Prostate gland (tissue), 2 donors: ENCODE measurements around the gene RBFOX2. TPM values are rescaled to one million over a fixed set of nuclear protein-coding genes. Genes with fewer than 3 reads are reported as not detected.

Experiments
- DNase-seq: peaks from one replicate; pipeline ENCODE4 v3.0.0-alpha.2; 2019; ENCODE audit warnings: low spot score
- H3K27ac ChIP-seq, 2 donors: fragments of 200-600 bp; sonication (generic); 2 replicates each; pipeline ENCODE4 v1.5.1; 2017 to 2019
- H3K27me3 ChIP-seq: fragments of 200-600 bp; sonication (generic); replicated peaks from 2 replicates; pipeline ENCODE4 v1.5.1; 2019; ENCODE audit not compliant: insufficient read depth
- H3K36me3 ChIP-seq, 2 donors: fragments of 200-600 bp; sonication (generic); 1 replicate in 1 of 2; 2 replicates in 1 of 2; pipeline versions ENCODE4 v1.5.1 to v1.8.1; 2017 to 2019
- H3K4me1 ChIP-seq: fragments of 200-600 bp; sonication (generic); replicated peaks from 2 replicates; pipeline ENCODE4 v1.5.1; 2019
- H3K4me3 ChIP-seq, 2 donors: fragments of 200-600 bp; sonication (generic); 2 replicates each; pipeline ENCODE4 v1.5.1; 2017 to 2019
- H3K9me3 ChIP-seq: fragments of 200-600 bp; sonication (generic); 2 replicates; pipeline ENCODE4 v1.5.1; 2017
- POLR2A ChIP-seq: fragments of 450-650 bp; IDR thresholded peaks from one replicate; pipeline ENCODE4 v1.6.1; 2016; ENCODE audit warnings: antibody characterized with exemption, mild to moderate bottlenecking
- POLR2AphosphoS5 ChIP-seq: sonication (generic); formaldehyde crosslinking; IDR thresholded peaks from one replicate; pipeline ENCODE4 v1.6.1; 2017; ENCODE audit warnings: antibody characterized with exemption
- WGBS: methylation state at CpG from one replicate; pipeline ENCODE4 v1.1.5; 2018; 5-methylcytosine and 5-hydroxymethylcytosine counted together
- intact Hi-C: fragments of 100-400 bp; cut with DNase I; formaldehyde crosslinking; loops from one replicate; pipeline ENCODE4 v1.14.2; 2022
- total RNA-seq, 2 donors: library from RNA; depleted of rRNA; stranded (reverse); fragments of >200 nt; gene quantifications; one replicate each; pipeline ENCODE4 v1.1.0, GENCODE V29; 2016
- TF ChIP-seq, protein P1 (sequence below), 4 experiments: fragments of 200-600 bp in 2 of 4; fragments of 450-650 bp in 2 of 4; sonication (generic) in 2 of 4; IDR thresholded peaks; 1 replicate in 3 of 4; 2 replicates in 1 of 4; pipeline ENCODE4 v1.5.1; 2016 to 2019; ENCODE audit warnings: antibody characterized with exemption in 4 of 4, mild to moderate bottlenecking in 2 of 4, moderate library complexity in 2 of 4

The RBFOX2 gene
- total RNA-seq, 2 donors from 2014 or later: 59.8 to 79.4 TPM

DNA sequence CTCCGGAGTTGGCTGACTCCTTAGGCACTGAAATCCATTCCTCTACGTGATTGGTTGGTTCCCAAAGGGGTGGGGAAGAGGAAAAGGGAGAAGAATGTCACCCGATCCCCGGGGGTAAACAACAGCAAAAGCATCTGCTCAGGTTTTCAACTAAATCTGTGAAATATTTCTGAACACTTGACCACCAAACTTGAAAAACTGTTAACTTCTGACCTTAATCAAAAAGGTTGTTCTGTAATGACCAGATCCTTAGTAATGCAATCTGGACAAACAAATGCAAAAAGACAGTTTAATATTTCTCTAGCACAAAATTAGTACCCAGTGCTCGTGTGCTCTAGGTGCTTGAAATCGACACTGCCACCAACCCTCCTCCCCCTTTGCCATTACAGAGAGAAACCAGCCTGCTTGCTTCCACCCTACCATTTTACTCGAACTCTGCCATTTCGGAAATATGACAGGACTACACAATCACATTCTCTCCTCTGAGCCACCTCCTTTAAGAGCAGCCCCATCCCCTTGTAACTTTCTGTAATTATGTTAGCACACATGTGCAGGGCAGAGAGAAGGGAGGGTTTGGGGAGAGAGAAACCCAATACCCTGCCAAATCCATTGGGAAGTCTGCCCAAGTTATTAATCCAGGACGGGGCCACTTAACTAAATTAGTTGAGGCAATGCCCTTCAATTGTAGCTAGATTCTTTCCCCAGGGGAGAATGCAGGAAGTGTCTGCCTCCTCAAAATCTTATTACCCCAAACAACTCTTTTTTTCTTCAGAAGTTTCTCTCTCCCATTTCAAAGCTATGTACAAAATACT, 113.8 kb downstream of the RBFOX2 start:
- peak; percentile 86 for DNase-seq
- no peaks in the 10 kb centered on the region for H3K36me3 ChIP-seq
- peak; percentile 83 for TF ChIP-seq POLR2AphosphoS5
- TF ChIP-seq POLR2A: no peak
- TF ChIP-seq, protein P1, sequence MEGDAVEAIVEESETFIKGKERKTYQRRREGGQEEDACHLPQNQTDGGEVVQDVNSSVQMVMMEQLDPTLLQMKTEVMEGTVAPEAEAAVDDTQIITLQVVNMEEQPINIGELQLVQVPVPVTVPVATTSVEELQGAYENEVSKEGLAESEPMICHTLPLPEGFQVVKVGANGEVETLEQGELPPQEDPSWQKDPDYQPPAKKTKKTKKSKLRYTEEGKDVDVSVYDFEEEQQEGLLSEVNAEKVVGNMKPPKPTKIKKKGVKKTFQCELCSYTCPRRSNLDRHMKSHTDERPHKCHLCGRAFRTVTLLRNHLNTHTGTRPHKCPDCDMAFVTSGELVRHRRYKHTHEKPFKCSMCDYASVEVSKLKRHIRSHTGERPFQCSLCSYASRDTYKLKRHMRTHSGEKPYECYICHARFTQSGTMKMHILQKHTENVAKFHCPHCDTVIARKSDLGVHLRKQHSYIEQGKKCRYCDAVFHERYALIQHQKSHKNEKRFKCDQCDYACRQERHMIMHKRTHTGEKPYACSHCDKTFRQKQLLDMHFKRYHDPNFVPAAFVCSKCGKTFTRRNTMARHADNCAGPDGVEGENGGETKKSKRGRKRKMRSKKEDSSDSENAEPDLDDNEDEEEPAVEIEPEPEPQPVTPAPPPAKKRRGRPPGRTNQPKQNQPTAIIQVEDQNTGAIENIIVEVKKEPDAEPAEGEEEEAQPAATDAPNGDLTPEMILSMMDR (IDR thresholded peaks at IDR 0.05): no peak
- peak overlapping the region; percentile 79 to 82 for H3K27ac ChIP-seq
- H3K9me3 ChIP-seq: no peaks in the 10 kb centered on the region
- WGBS: 2% methylated on average over 9 of the region's 9 CpGs
- peak overlapping the region; percentile 23 to 32 for H3K4me3 ChIP-seq
- no peaks in the 10 kb centered on the region for H3K27me3 ChIP-seq
- H3K4me1 ChIP-seq: peaks cover 17% of the 10 kb centered on the region
- intact Hi-C loops: loop anchor here (5.0 kb wide), 1 partner anchor 73 kb away; no protein-coding TSS in a partner anchor

DNA sequence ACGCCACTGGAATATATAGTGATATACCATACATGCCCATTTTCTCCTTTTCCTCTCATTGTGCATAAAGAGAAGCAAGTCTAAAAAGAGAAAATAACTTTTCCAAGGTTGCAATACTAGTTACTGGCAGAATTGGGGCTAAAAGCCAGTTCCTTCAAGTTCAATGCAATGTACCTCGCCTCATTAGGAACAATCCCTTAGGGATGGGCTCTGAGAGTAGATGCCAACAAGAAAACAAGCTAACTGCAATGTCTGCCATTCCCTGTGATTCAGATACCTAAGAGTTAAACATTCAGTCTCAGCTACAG, 114.3 kb downstream of the RBFOX2 start:
- no peaks in the 10 kb centered on the region for H3K9me3 ChIP-seq
- H3K4me3 ChIP-seq: peak overlapping the region; percentile 23 to 32
- no peaks in the 10 kb centered on the region for H3K36me3 ChIP-seq
- DNase-seq: no peak
- no peaks in the 10 kb centered on the region for H3K27me3 ChIP-seq
- H3K27ac ChIP-seq: peak overlapping the region; percentile 79 to 82
- H3K4me1 ChIP-seq: peaks cover 17% of the 10 kb centered on the region
- intact Hi-C loops: no loop called here
- TF ChIP-seq, protein P1 (IDR thresholded peaks at IDR 0.05): no peak
- TF ChIP-seq POLR2AphosphoS5: no peak
- TF ChIP-seq POLR2A: no peak
- WGBS: 2% methylated on average over 2 of the region's 2 CpGs

DNA sequence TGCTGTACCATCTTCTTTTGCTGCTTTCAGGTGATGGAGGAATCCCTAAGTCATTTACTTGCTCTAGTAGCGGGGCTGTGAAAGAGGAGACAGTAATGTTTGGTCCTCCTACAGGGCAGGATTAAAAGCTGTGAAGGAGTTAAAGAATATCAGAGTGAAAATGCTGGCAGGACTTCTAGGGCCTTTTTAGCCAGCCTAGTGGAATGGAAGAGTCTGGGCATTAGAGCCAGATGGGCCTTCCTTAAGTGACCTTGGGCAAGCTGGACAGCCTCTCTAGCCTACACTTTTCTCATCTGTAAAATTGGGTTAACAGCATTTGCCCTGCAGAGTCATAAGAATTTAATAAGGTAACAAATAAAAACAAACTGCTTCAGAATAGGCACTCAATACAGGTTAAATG, 114.7 kb downstream of the RBFOX2 start:
- 43% methylated on average over 1 of the region's 1 CpG for WGBS
- intact Hi-C loops: no loop called here

DNA sequence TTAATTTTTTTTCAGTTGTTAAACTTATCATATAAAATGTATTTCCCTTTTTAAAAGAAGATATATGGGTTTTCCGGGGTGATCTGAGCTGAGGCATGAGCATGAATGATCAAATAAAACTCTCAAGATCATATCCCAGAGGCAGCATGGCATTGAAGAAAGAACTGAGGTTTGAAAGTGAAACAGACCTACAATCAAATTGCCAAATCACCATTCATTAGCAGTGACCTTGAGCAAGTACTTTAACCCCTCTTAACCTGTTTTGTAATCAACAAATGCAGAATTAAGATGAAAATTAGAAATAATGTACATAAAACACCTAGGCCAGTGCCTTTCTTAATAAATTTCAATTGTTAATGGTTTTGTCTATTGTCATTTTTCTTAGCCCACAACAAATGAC, 116.0 kb downstream of the RBFOX2 start:
- intact Hi-C loops: no loop called here

More for the DNA sequence above, 114.7 kb downstream of the RBFOX2 start:
- Histone ChIP-seq H3K4me3 (peak overlapping the region in 1 of 2 donors; percentile 32), H3K27me3 (no peaks in the 10 kb centered on the region), H3K27ac (peak overlapping the region; percentile 79 to 82), H3K4me1 (peaks cover 17% of the 10 kb centered on the region), H3K36me3 (no peaks in the 10 kb centered on the region), H3K9me3 (no peaks in the 10 kb centered on the region)
- no peak for DNase-seq
- TF ChIP-seq, protein P1 (IDR thresholded peaks at IDR 0.05): no peak
- no peak for TF ChIP-seq POLR2AphosphoS5

More for the DNA sequence above, 116.0 kb downstream of the RBFOX2 start:
- no peak for TF ChIP-seq POLR2AphosphoS5
- TF ChIP-seq, protein P1 (IDR thresholded peaks at IDR 0.05): no peak
- no peak for TF ChIP-seq POLR2A
- no peak for DNase-seq
- Histone ChIP-seq H3K9me3 (no peaks in the 10 kb centered on the region), H3K27ac (peak overlapping the region; percentile 7 to 26), H3K27me3 (no peaks in the 10 kb centered on the region), H3K36me3 (no peaks in the 10 kb centered on the region), H3K4me1 (peaks cover 17% of the 10 kb centered on the region), H3K4me3 (no peak overlapping the region)
- 22% methylated on average over 1 of the region's 1 CpG for WGBS
